H1 (cell line): ENCODE data around the gene SUPT20HL1. TPM values are rescaled to one million over a fixed set of nuclear protein-coding genes. Genes with fewer than 3 reads are reported as not detected.
"Not testable (repeated sequence)": the region's sequence is repeated elsewhere in the genome, so short reads cannot be mapped to it uniquely, and the experiment has no call there.

Experiments
- CTCF ChIA-PET: fragments of 300-600 bp; sonication (Branson Sonifier 250); formaldehyde crosslinking; loops from one replicate; lab custom pipeline; 2021; ENCODE audit not compliant: partially characterized antibody; lab: Charles Lee
- POLR2A ChIA-PET: fragments of 300-600 bp; sonication (Branson Sonifier 250); formaldehyde crosslinking; loops from one replicate; lab custom pipeline; 2021; ENCODE audit warnings: inconsistent platforms; ENCODE audit not compliant: partially characterized antibody; lab: Charles Lee
- DNase-seq, 2 experiments: peaks; one replicate each; pipeline versions ENCODE4 v3.0.0 to v3.0.0-alpha.2; 2010 to 2022; ENCODE audit warnings: low spot score in 2 of 2, low read depth in 1 of 2, mixed read lengths in 1 of 2
- FAIRE-seq: peaks from 2 replicates; lab custom pipeline; 2011; peaks lifted over from hg19 to GRCh38; lab: Jason Lieb, UNC
- H2AFZ ChIP-seq: 2 replicates; pipeline ENCODE4 v1.8.1; 2012; ENCODE audit warnings: low read length, inconsistent platforms
- H2AK5ac ChIP-seq: 2 replicates; pipeline ENCODE4 v1.6.1; 2013; ENCODE audit warnings: low read depth, low read length
- H2BK120ac ChIP-seq: replicated peaks from 2 replicates; pipeline ENCODE3; 2013; ENCODE audit warnings: low read depth, low read length, inconsistent platforms
- H2BK12ac ChIP-seq: 2 replicates; pipeline ENCODE4 v1.6.1; 2013; ENCODE audit warnings: low read depth, low read length
- H2BK15ac ChIP-seq: 2 replicates; pipeline ENCODE4 v1.6.1; 2013; ENCODE audit warnings: low read length
- H2BK20ac ChIP-seq: 2 replicates; pipeline ENCODE4 v1.6.1; 2013; ENCODE audit warnings: low read length
- H2BK5ac ChIP-seq: 2 replicates; pipeline ENCODE4 v1.6.1; 2013; ENCODE audit warnings: low read depth, low read length
- H3K14ac ChIP-seq: 2 replicates; pipeline ENCODE4 v1.6.1; 2013; ENCODE audit warnings: inconsistent platforms; ENCODE audit not compliant: insufficient read length
- H3K18ac ChIP-seq: 2 replicates; pipeline ENCODE4 v1.6.1; 2013; ENCODE audit warnings: low read length; ENCODE audit errors: extremely low read depth
- H3K23ac ChIP-seq: 2 replicates; pipeline ENCODE4 v1.6.1; 2013; ENCODE audit warnings: inconsistent platforms; ENCODE audit not compliant: insufficient read length
- H3K23me2 ChIP-seq: 2 replicates; pipeline ENCODE4 v1.6.1; 2013; ENCODE audit warnings: low read depth, low read length
- H3K27ac ChIP-seq: 2 replicates; pipeline ENCODE4 v1.6.1; 2011; ENCODE audit warnings: low read depth, low read length, inconsistent platforms
- H3K27me3 ChIP-seq, 4 experiments: replicated peaks in 1 of 4; 1 replicate in 1 of 4; 2 replicates in 3 of 4; pipeline versions ENCODE4 v1.6.1 to v1.8.1; 2011 to 2013; ENCODE audit warnings: low read length in 3 of 4, mild to moderate bottlenecking in 3 of 4, inconsistent platforms in 2 of 4, mixed read lengths in 2 of 4, moderate library complexity in 1 of 4; ENCODE audit not compliant: control insufficient read depth in 3 of 4, insufficient read depth in 3 of 4; ENCODE audit errors: extremely low read depth in 1 of 4
- H3K36me3 ChIP-seq, 4 experiments: 2 replicates each; pipeline versions ENCODE4 v1.6.1 to v1.8.1; 2011 to 2013; ENCODE audit warnings: mild to moderate bottlenecking in 4 of 4, low read length in 3 of 4, moderate library complexity in 2 of 4, control low read depth in 1 of 4, inconsistent platforms in 1 of 4; ENCODE audit not compliant: insufficient read depth in 4 of 4, control insufficient read depth in 2 of 4
- H3K4ac ChIP-seq: replicated peaks from 2 replicates; pipeline ENCODE3; 2013; ENCODE audit warnings: low read length, low read depth, mixed read lengths, inconsistent platforms; ENCODE audit not compliant: insufficient read length
- H3K4me1 ChIP-seq, 4 experiments: replicated peaks in 1 of 4; 1 replicate in 1 of 4; 2 replicates in 3 of 4; pipeline versions ENCODE4 v1.6.1 to v1.8.1; 2011 to 2013; ENCODE audit warnings: low read length in 3 of 4, inconsistent platforms in 2 of 4, mixed read lengths in 1 of 4; ENCODE audit not compliant: insufficient read depth in 4 of 4, control insufficient read depth in 3 of 4
- H3K4me2 ChIP-seq, 2 experiments: 2 replicates each; pipeline versions ENCODE4 v1.6.1 to v1.8.1; 2011 to 2013; ENCODE audit warnings: low read depth in 2 of 2, low read length in 2 of 2, control low read depth in 1 of 2, inconsistent platforms in 1 of 2, mild to moderate bottlenecking in 1 of 2; ENCODE audit not compliant: insufficient read depth in 1 of 2
- H3K4me3 ChIP-seq, 4 experiments: fragments of 200-600, 300-600 bp in 1 of 4; sonication (generic), shearing (Covaris generic), sonication (Bioruptor Twin) in 1 of 4; 2 replicates each; pipeline versions ENCODE4 v1.5.1 to v1.8.1; 2011 to 2016; ENCODE audit warnings: low read length in 4 of 4, low read depth in 3 of 4, control low read depth in 2 of 4, inconsistent platforms in 2 of 4, mild to moderate bottlenecking in 2 of 4, mixed read lengths in 1 of 4, moderate library complexity in 1 of 4; ENCODE audit not compliant: insufficient read depth in 2 of 4; ENCODE audit errors: extremely low read depth in 1 of 4
- H3K56ac ChIP-seq: replicated peaks from 2 replicates; pipeline ENCODE3; 2013; ENCODE audit warnings: low read depth, mild to moderate bottlenecking, mixed read lengths, low read length, inconsistent platforms; ENCODE audit not compliant: insufficient read length
- H3K79me1 ChIP-seq: 2 replicates; pipeline ENCODE4 v1.6.1; 2013; ENCODE audit warnings: low read depth, low read length, control low read depth
- H3K79me2 ChIP-seq, 2 experiments: 2 replicates each; pipeline versions ENCODE4 v1.6.1 to v1.8.1; 2012 to 2013; ENCODE audit warnings: low read length in 2 of 2, mild to moderate bottlenecking in 2 of 2, inconsistent platforms in 1 of 2; ENCODE audit not compliant: insufficient read depth in 2 of 2, control insufficient read depth in 1 of 2
- H3K9ac ChIP-seq, 4 experiments: replicated peaks in 1 of 4; 1 replicate in 1 of 4; 2 replicates in 3 of 4; pipeline versions ENCODE4 v1.6.1 to v1.8.1; 2011 to 2013; ENCODE audit warnings: low read depth in 3 of 4, low read length in 3 of 4, control low read depth in 2 of 4, mild to moderate bottlenecking in 2 of 4, moderate library complexity in 2 of 4, inconsistent platforms in 1 of 4; ENCODE audit errors: extremely low read depth in 1 of 4
- H3K9me3 ChIP-seq, 2 experiments: 2 replicates each; pipeline versions ENCODE4 v1.6.1 to v1.8.1; 2012 to 2013; ENCODE audit warnings: mild to moderate bottlenecking in 2 of 2, moderate library complexity in 2 of 2, control low read depth in 1 of 2, inconsistent platforms in 1 of 2, low read depth in 1 of 2, low read length in 1 of 2, mixed read lengths in 1 of 2; ENCODE audit not compliant: insufficient read depth in 2 of 2
- H4K20me1 ChIP-seq, 2 experiments: replicated peaks in 1 of 2; 2 replicates each; pipeline versions ENCODE3 to v1.8.1; 2011 to 2013; ENCODE audit warnings: inconsistent platforms in 2 of 2, low read length in 2 of 2, mild to moderate bottlenecking in 1 of 2; ENCODE audit not compliant: insufficient read depth in 2 of 2, control insufficient read depth in 1 of 2
- H4K5ac ChIP-seq: 2 replicates; pipeline ENCODE4 v1.6.1; 2013; ENCODE audit warnings: low read length, low read depth, mixed read lengths, inconsistent platforms; ENCODE audit not compliant: insufficient read length
- H4K8ac ChIP-seq: 2 replicates; pipeline ENCODE4 v1.8.0; 2013; ENCODE audit warnings: mild to moderate bottlenecking, moderate library complexity, low read length, inconsistent platforms; ENCODE audit not compliant: insufficient read depth; ENCODE audit errors: extremely low read depth
- H4K91ac ChIP-seq: replicated peaks from 2 replicates; pipeline ENCODE3; 2013; ENCODE audit warnings: low read length, mixed read lengths, inconsistent platforms; ENCODE audit not compliant: insufficient read length
- WGBS, 2 experiments: shearing (Covaris generic) in 1 of 2; methylation state at CpG; one replicate each; pipeline versions ENCODE4 v1.1.6 to v1.1.7; 2013 to 2015; ENCODE audit warnings: low lambda C conversion rate in 2 of 2, mixed read lengths in 2 of 2, inconsistent platforms in 1 of 2, low coverage in 1 of 2, missing lambda C conversion rate in 1 of 2; ENCODE audit not compliant: insufficient replicate concordance in 2 of 2, insufficient coverage in 1 of 2, insufficient read length in 1 of 2; ENCODE audit errors: extremely low coverage in 1 of 2, missing lambda C conversion rate in 1 of 2; 5-methylcytosine and 5-hydroxymethylcytosine counted together
- polyA plus RNA-seq, 7 experiments: library from polyadenylated mRNA; depleted of rRNA in 3 of 7; stranded (reverse) in 5 of 7; unstranded in 2 of 7; fragments of >200 nt in 5 of 7; fragments of 200-250 nt in 2 of 7; gene quantifications; 1 replicate in 5 of 7; 2 replicates in 1 of 7; 4 replicates in 1 of 7; pipeline versions ENCODE4 v1.2.1 to v1.2.3, GENCODE V29; 2011 to 2013; ENCODE audit warnings: missing spikeins in 2 of 7, mixed read lengths in 2 of 7
- total RNA-seq: library from RNA; stranded (reverse); fragmentation: NEBNext Ultra II Directional; extraction: Animal tissue kit (Norgen Biotek cat#: 25700); gene quantifications from 2 replicates; pipeline ENCODE4 v1.2.1, GENCODE V29; 2021

The SUPT20HL1 gene
- total and polyA plus RNA-seq, 2 of the 8 experiments (the other 6 are each of a cell fraction or from before 2014, with no cell fraction given) = not detected

GRCh38 chrX:24311507-24312248 lies 48.8 kb upstream of the SUPT20HL1 start:
- H4K91ac ChIP-seq, H3K27ac ChIP-seq, H3K27me3 ChIP-seq, H3K14ac ChIP-seq, FAIRE-seq, H4K8ac ChIP-seq, H2BK12ac ChIP-seq, H2AFZ ChIP-seq, H3K79me1 ChIP-seq, H3K23ac ChIP-seq, H3K4ac ChIP-seq, H3K23me2 ChIP-seq, H2BK5ac ChIP-seq, H4K20me1 ChIP-seq, H3K4me2 ChIP-seq, H4K5ac ChIP-seq, H3K36me3 ChIP-seq, H3K9ac ChIP-seq, H3K4me1 ChIP-seq, H3K56ac ChIP-seq, H3K79me2 ChIP-seq, H3K4me3 ChIP-seq, H2BK15ac ChIP-seq, H3K18ac ChIP-seq, H2BK20ac ChIP-seq, H2AK5ac ChIP-seq, H3K9me3 ChIP-seq, H2BK120ac ChIP-seq: not testable (repeated sequence)
- peak in 1 of 2 experiments; percentile 44 for DNase-seq
- WGBS, 2 experiments = 54% methylated on average over 3 of the region's 22 CpGs; no CpG with 5 or more reads in 1 of the 2 experiments
- CTCF ChIA-PET = interaction anchor here (1.2 to 1.4 kb wide), 2 partner anchors 17 to 51 kb away, joined by 3 to 5 read pairs; no protein-coding TSS in a partner anchor
- POLR2A ChIA-PET = interaction anchor here (1.4 kb wide), 1 partner anchor 12 kb away, joined by 4 read pairs; no protein-coding TSS in a partner anchor
